ENCODE data around the gene CHST13.

The CHST13 gene

DNA sequence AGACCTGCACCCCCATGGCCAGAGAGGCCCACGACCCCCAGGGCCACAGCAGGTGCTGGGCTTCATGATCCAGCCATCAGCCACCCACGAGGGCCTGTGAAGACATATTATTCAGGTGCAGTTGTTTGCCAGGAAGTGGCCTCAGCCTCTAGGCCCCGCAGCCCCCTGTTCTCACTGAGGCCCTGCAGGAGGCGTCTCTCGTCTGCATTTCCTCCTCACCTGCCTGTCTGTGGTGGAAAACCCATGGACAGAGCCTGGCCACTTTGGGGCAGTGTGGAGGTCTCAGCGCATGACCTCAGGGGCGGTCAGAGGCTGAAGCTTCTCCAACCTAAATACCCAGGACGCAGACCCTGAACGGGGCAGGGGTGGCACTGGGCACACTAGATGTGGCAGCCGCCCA lies 25.0 kb upstream of the CHST13 start:
- Histone ChIP-seq H3K9ac (no peak overlapping the region), H3K79me2 (no peaks in the 10 kb centered on the region), H3K27ac (no peak overlapping the region), H2AFZ (no peak overlapping the region), H3K27me3 (ENCODE audit: control insufficient read depth, insufficient read depth, low read length) (no peaks in the 10 kb centered on the region), H3K9me3 (ENCODE audit: control insufficient read depth, low read length) (no peaks in the 10 kb centered on the region), H3K4me3 (ENCODE audit: low read depth, low read length) (no peak overlapping the region), H3K36me3 (ENCODE audit: control insufficient read depth, insufficient read depth, low read length) (no peaks in the 10 kb centered on the region), H3K4me2 (ENCODE audit: low read length) (no peak overlapping the region), H3K4me1 (no peaks in the 10 kb centered on the region)
- TF ChIP-seq, protein P1, sequence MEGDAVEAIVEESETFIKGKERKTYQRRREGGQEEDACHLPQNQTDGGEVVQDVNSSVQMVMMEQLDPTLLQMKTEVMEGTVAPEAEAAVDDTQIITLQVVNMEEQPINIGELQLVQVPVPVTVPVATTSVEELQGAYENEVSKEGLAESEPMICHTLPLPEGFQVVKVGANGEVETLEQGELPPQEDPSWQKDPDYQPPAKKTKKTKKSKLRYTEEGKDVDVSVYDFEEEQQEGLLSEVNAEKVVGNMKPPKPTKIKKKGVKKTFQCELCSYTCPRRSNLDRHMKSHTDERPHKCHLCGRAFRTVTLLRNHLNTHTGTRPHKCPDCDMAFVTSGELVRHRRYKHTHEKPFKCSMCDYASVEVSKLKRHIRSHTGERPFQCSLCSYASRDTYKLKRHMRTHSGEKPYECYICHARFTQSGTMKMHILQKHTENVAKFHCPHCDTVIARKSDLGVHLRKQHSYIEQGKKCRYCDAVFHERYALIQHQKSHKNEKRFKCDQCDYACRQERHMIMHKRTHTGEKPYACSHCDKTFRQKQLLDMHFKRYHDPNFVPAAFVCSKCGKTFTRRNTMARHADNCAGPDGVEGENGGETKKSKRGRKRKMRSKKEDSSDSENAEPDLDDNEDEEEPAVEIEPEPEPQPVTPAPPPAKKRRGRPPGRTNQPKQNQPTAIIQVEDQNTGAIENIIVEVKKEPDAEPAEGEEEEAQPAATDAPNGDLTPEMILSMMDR (IDR thresholded peaks at IDR 0.05), result no peak

DNA sequence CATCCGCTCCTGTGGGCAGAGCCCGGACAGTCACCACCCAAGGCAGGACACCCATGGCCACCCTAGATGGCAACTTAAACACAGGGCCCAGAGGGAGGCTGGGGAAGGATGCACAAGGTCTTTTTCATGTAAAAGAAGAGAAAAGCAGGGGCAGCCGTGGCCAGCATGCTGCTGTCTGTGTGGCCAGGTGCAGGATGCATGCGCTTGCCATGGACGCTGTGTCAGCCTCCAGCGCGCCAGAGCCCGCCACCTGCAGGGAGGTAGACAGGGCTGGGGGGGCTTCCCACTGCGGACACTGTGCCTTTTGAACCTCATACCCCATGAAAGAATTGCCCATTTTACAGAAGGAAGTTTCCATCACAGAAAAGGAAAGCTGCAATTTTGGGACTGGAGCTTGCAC lies 24.6 kb upstream of the CHST13 start:
- no peaks in the 10 kb centered on the region for H3K36me3 ChIP-seq (ENCODE audit: control insufficient read depth, insufficient read depth, low read length)
- no peak overlapping the region for H3K4me2 ChIP-seq (ENCODE audit: low read length)
- no peaks in the 10 kb centered on the region for H3K79me2 ChIP-seq
- H3K27ac ChIP-seq, result no peak overlapping the region
- H3K9me3 ChIP-seq (ENCODE audit: control insufficient read depth, low read length), result no peaks in the 10 kb centered on the region
- no peaks in the 10 kb centered on the region for H3K4me1 ChIP-seq
- H2AFZ ChIP-seq, result no peak overlapping the region
- no peak overlapping the region for H3K4me3 ChIP-seq (ENCODE audit: low read depth, low read length)
- H3K27me3 ChIP-seq (ENCODE audit: control insufficient read depth, insufficient read depth, low read length), result no peaks in the 10 kb centered on the region
- no peak overlapping the region for H3K9ac ChIP-seq
- TF ChIP-seq, protein P1 (IDR thresholded peaks at IDR 0.05), result no peak

DNA sequence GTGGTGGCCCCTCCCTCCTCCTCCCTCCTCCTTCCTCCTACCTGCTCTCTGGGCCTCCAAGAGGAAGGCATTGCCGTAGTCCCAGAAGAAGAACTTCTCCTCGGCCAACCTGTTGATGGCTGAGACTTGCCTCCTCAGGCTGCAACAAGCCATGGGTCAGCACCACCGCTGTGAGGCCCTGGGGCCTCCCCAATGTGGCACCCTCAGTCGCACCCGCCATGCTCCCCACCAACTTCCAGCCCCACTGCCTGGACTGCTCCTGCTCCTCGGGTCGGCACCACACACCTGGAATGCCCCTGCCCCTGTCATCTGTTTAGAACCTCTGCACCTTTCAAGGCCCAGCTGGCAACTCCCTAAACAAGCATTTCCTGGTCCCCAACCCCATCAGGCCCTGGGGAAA lies 23.9 kb upstream of the CHST13 start:
- no peak overlapping the region for H2AFZ ChIP-seq
- TF ChIP-seq, protein P1 (IDR thresholded peaks at IDR 0.05), result no peak
- H3K4me3 ChIP-seq (ENCODE audit: low read depth, low read length), result no peak overlapping the region
- H3K4me1 ChIP-seq, result no peaks in the 10 kb centered on the region
- H3K36me3 ChIP-seq (ENCODE audit: control insufficient read depth, insufficient read depth, low read length), result no peaks in the 10 kb centered on the region
- no peaks in the 10 kb centered on the region for H3K9me3 ChIP-seq (ENCODE audit: control insufficient read depth, low read length)
- no peaks in the 10 kb centered on the region for H3K27me3 ChIP-seq (ENCODE audit: control insufficient read depth, insufficient read depth, low read length)
- no peak overlapping the region for H3K4me2 ChIP-seq (ENCODE audit: low read length)
- H3K79me2 ChIP-seq, result no peaks in the 10 kb centered on the region
- H3K27ac ChIP-seq, result no peak overlapping the region
- H3K9ac ChIP-seq, result no peak overlapping the region

DNA sequence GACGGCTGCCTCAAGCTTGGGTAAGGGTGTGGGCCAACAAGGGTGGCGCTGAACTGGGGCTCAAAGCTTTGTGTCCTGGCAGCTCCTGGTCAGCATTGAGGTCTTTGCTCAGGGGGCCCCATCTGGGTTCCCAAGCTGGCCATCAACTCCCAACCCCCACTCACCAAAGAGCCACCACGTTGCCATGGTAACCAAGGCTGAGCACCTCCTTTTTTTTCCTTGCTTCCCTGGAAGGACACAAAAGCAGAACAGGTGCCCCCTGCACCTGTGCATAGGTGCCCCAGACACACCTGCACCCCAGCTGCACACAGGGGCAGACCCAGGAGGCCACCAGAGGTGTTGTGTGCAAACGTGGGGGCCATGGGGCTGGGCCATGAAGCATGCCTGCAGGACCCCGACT lies 22.9 kb upstream of the CHST13 start:
- Histone ChIP-seq H3K36me3 (ENCODE audit: control insufficient read depth, insufficient read depth, low read length) (no peaks in the 10 kb centered on the region), H3K27me3 (ENCODE audit: control insufficient read depth, insufficient read depth, low read length) (no peaks in the 10 kb centered on the region), H3K79me2 (no peaks in the 10 kb centered on the region), H3K9me3 (ENCODE audit: control insufficient read depth, low read length) (no peaks in the 10 kb centered on the region), H3K4me3 (ENCODE audit: low read depth, low read length) (no peak overlapping the region), H2AFZ (no peak overlapping the region), H3K27ac (no peak overlapping the region), H3K4me1 (no peaks in the 10 kb centered on the region), H3K9ac (no peak overlapping the region), H3K4me2 (ENCODE audit: low read length) (no peak overlapping the region)
- TF ChIP-seq, protein P1 (IDR thresholded peaks at IDR 0.05), result no peak

DNA sequence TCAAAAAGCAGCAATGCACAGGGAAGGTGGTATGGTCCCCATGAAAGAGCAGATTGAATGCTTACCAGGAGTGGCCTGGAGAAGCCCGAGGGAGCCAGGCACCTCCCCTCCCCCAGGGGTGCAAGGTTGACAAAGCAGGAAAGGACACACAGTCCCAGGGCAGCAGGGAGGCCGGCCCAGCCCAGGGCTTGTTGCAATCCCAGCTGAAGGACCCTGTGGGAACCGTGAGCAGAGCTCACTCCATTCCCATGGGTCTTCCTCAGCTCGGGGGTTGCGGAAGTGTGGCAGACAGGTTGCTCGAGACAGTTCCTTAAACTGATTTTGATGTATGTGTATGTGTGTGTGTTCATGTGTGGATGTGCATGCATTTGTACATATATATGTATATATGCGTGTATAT lies 22.2 kb upstream of the CHST13 start:
- Histone ChIP-seq H3K79me2 (no peaks in the 10 kb centered on the region), H3K9me3 (ENCODE audit: control insufficient read depth, low read length) (no peaks in the 10 kb centered on the region), H3K4me1 (no peaks in the 10 kb centered on the region), H2AFZ (no peak overlapping the region), H3K4me3 (ENCODE audit: low read depth, low read length) (no peak overlapping the region), H3K36me3 (ENCODE audit: control insufficient read depth, insufficient read depth, low read length) (no peaks in the 10 kb centered on the region), H3K4me2 (ENCODE audit: low read length) (no peak overlapping the region), H3K9ac (no peak overlapping the region), H3K27me3 (ENCODE audit: control insufficient read depth, insufficient read depth, low read length) (no peaks in the 10 kb centered on the region), H3K27ac (no peak overlapping the region)
- TF ChIP-seq, protein P1 (IDR thresholded peaks at IDR 0.05), result no peak

Measured in parathyroid adenoma (tissue), 2 donors.